ENCODE data around the gene ZNF638. TPM values are rescaled to one million over a fixed set of nuclear protein-coding genes. Genes with fewer than 3 reads are reported as not detected.

ZNF638 gene
- total and polyA plus RNA-seq, 2 of the 8 experiments (the other 6 are each of a cell fraction or from before 2014, with no cell fraction given), result 45.3 to 143 TPM

- TF ChIP-seq RFX5 (IDR thresholded peaks at IDR 0.05; ENCODE audit: borderline replicate concordance, low read depth, low read length) (no peak), E2F6 (IDR thresholded peaks at IDR 0.05) (no peak), CEBPB (IDR thresholded peaks at IDR 0.05; ENCODE audit: low read depth, low read length) (no peak)
Observed at GRCh38 chr2:71417300-71418202, 86.0 kb downstream of the ZNF638 start (continued).

All from H1 (cell line).